ENCODE data around the gene C9orf57.
"Not testable (repeated sequence)": the region's sequence is repeated elsewhere in the genome, so short reads cannot be mapped to it uniquely, and the experiment has no call there.

DNA sequence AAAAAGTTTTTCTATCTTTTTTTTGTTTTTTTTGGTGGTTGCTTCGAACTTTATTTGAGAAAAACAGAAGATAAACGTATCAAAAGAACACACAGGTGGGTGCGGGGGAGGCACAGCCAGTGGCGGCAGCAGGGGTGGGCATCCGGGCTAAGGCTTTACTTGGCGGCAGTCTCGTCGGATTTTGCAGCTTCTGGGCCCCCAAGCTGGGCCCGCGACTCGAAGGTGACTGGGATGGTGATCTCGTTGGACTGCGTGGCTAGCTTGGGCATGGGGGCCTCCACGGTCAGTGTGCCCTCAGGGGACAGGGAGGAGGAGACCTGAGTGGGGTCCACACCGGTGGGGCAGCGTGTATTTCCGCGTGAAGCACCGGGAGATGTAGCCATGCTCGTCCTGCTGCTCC lies 52.7 kb downstream of the C9orf57 start:
- TF ChIP-seq, protein P1, sequence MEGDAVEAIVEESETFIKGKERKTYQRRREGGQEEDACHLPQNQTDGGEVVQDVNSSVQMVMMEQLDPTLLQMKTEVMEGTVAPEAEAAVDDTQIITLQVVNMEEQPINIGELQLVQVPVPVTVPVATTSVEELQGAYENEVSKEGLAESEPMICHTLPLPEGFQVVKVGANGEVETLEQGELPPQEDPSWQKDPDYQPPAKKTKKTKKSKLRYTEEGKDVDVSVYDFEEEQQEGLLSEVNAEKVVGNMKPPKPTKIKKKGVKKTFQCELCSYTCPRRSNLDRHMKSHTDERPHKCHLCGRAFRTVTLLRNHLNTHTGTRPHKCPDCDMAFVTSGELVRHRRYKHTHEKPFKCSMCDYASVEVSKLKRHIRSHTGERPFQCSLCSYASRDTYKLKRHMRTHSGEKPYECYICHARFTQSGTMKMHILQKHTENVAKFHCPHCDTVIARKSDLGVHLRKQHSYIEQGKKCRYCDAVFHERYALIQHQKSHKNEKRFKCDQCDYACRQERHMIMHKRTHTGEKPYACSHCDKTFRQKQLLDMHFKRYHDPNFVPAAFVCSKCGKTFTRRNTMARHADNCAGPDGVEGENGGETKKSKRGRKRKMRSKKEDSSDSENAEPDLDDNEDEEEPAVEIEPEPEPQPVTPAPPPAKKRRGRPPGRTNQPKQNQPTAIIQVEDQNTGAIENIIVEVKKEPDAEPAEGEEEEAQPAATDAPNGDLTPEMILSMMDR (IDR thresholded peaks at IDR 0.05) = not testable (repeated sequence)
- not testable (repeated sequence) for TF ChIP-seq POLR2A, POLR2AphosphoS5, EP300 (IDR thresholded peaks at IDR 0.05)
